H9 (cell line): Measurements from ENCODE around the gene STK10. TPM values are rescaled to one million over a fixed set of nuclear protein-coding genes. Genes with fewer than 3 reads are reported as not detected.

Source experiments
- DNase-seq: peaks from one replicate; pipeline ENCODE4 v3.0.0-alpha.2; 2017
- H2AFZ ChIP-seq: one replicate; pipeline ENCODE4 v1.6.1; 2013; ENCODE audit warnings: mild to moderate bottlenecking, low read length, control low read depth, moderate library complexity
- H2AK5ac ChIP-seq: 2 replicates; pipeline ENCODE4 v1.6.1; 2013; ENCODE audit warnings: low read length, control low read depth, mixed read lengths; ENCODE audit not compliant: insufficient read length
- H2BK120ac ChIP-seq: one replicate; pipeline ENCODE4 v1.6.1; 2013; ENCODE audit warnings: low read depth, mild to moderate bottlenecking, low read length, control low read depth, inconsistent platforms; ENCODE audit not compliant: poor library complexity, severe bottlenecking
- H2BK12ac ChIP-seq: 2 replicates; pipeline ENCODE4 v1.6.1; 2013; ENCODE audit warnings: low read length, control low read depth, mixed read lengths, low read depth; ENCODE audit not compliant: insufficient read length
- H2BK15ac ChIP-seq: 2 replicates; pipeline ENCODE4 v1.6.1; 2013; ENCODE audit warnings: low read depth, low read length, control low read depth
- H2BK20ac ChIP-seq: one replicate; pipeline ENCODE4 v1.6.1; 2013; ENCODE audit warnings: low read depth, mild to moderate bottlenecking, low read length, control low read depth, inconsistent platforms; ENCODE audit not compliant: poor library complexity, severe bottlenecking
- H2BK5ac ChIP-seq: 2 replicates; pipeline ENCODE4 v1.6.1; 2013; ENCODE audit warnings: low read length, control low read depth, mixed read lengths; ENCODE audit not compliant: insufficient read length
- H3K14ac ChIP-seq: 2 replicates; pipeline ENCODE4 v1.6.1; 2013; ENCODE audit warnings: low read length, control low read depth; ENCODE audit not compliant: insufficient read depth
- H3K18ac ChIP-seq: 2 replicates; pipeline ENCODE4 v1.6.1; 2013; ENCODE audit warnings: low read depth, mild to moderate bottlenecking, mixed read lengths, low read length, control low read depth; ENCODE audit not compliant: insufficient read length
- H3K23ac ChIP-seq: 2 replicates; pipeline ENCODE4 v1.6.1; 2013; ENCODE audit warnings: low read length, control low read depth, mixed read lengths, low read depth; ENCODE audit not compliant: insufficient read length
- H3K23me2 ChIP-seq: 2 replicates; pipeline ENCODE4 v1.6.1; 2013; ENCODE audit warnings: low read depth, mild to moderate bottlenecking, mixed read lengths, low read length, control low read depth; ENCODE audit not compliant: insufficient read length, poor library complexity, severe bottlenecking
- H3K27ac ChIP-seq: 2 replicates; pipeline ENCODE4 v1.5.1; 2013; ENCODE audit warnings: low read length, control low read depth, mixed read lengths, low read depth; ENCODE audit not compliant: insufficient read length
- H3K27me3 ChIP-seq: 2 replicates; pipeline ENCODE4 v1.6.1; 2013; ENCODE audit warnings: low read length, control low read depth, inconsistent platforms; ENCODE audit not compliant: insufficient read depth
- H3K4ac ChIP-seq: 2 replicates; pipeline ENCODE4 v1.6.1; 2013; ENCODE audit warnings: low read depth, mild to moderate bottlenecking, control low read depth, inconsistent platforms, low read length, moderate library complexity
- H3K4me1 ChIP-seq: 2 replicates; pipeline ENCODE4 v1.6.1; 2013; ENCODE audit warnings: low read length, control low read depth, inconsistent platforms; ENCODE audit not compliant: insufficient read depth
- H3K4me2 ChIP-seq: 2 replicates; pipeline ENCODE4 v1.6.1; 2013; ENCODE audit warnings: low read length, control low read depth, mixed read lengths; ENCODE audit not compliant: insufficient read length, insufficient read depth
- H3K56ac ChIP-seq: 2 replicates; pipeline ENCODE4 v1.6.1; 2013; ENCODE audit warnings: low read depth, mild to moderate bottlenecking, mixed read lengths, low read length, control low read depth; ENCODE audit not compliant: insufficient read length
- H3K79me1 ChIP-seq: 2 replicates; pipeline ENCODE4 v1.6.1; 2013; ENCODE audit warnings: low read depth, mild to moderate bottlenecking, moderate library complexity, low read length, control low read depth, inconsistent platforms; ENCODE audit not compliant: insufficient read depth, poor library complexity, severe bottlenecking
- H3K79me2 ChIP-seq: 2 replicates; pipeline ENCODE4 v1.6.1; 2013; ENCODE audit warnings: low read length, control low read depth, inconsistent platforms; ENCODE audit not compliant: insufficient read depth
- H3K9ac ChIP-seq: 2 replicates; pipeline ENCODE4 v1.6.1; 2013; ENCODE audit warnings: low read length, control low read depth, mixed read lengths; ENCODE audit not compliant: insufficient read length; ENCODE audit errors: extremely low read depth
- H3K9me3 ChIP-seq: one replicate; pipeline ENCODE4 v1.6.1; 2013; ENCODE audit warnings: low read depth, low read length, inconsistent platforms; ENCODE audit not compliant: control insufficient read depth
- H3T11ph ChIP-seq: one replicate; pipeline ENCODE4 v1.6.1; 2013; ENCODE audit warnings: mild to moderate bottlenecking, low read length, control low read depth, inconsistent platforms
- H4K20me1 ChIP-seq: one replicate; pipeline ENCODE4 v1.6.1; 2013; ENCODE audit not compliant: control insufficient read depth, insufficient read length, insufficient read depth
- H4K5ac ChIP-seq: 2 replicates; pipeline ENCODE4 v1.6.1; 2013; ENCODE audit warnings: low read depth, mild to moderate bottlenecking, mixed read lengths, low read length, control low read depth; ENCODE audit not compliant: insufficient read length
- H4K8ac ChIP-seq: replicated peaks from 2 replicates; pipeline ENCODE4 v1.6.1; 2013; ENCODE audit warnings: low read length, control low read depth, mixed read lengths, low read depth; ENCODE audit not compliant: insufficient read length
- H4K91ac ChIP-seq: 2 replicates; pipeline ENCODE4 v1.6.1; 2013; ENCODE audit warnings: low read depth, mild to moderate bottlenecking, moderate library complexity, mixed read lengths, low read length, control low read depth; ENCODE audit not compliant: insufficient read length
- H3K27ac Mint-ChIP-seq, 3 experiments: 2 replicates in 2 of 3; 3 replicates in 1 of 3; pipeline ENCODE4 v1.8.0; 2020 to 2021; ENCODE audit warnings: mixed read lengths in 3 of 3, mild to moderate bottlenecking in 1 of 3, moderate library complexity in 1 of 3
- H3K27me3 Mint-ChIP-seq: 2 replicates; pipeline ENCODE4 v1.8.0; 2021; ENCODE audit warnings: low read depth, mild to moderate bottlenecking, moderate library complexity, mixed read lengths
- H3K36me3 Mint-ChIP-seq, 3 experiments: 2 replicates in 2 of 3; 3 replicates in 1 of 3; pipeline ENCODE4 v1.8.0; 2020 to 2021; ENCODE audit warnings: low read depth in 3 of 3, mixed read lengths in 3 of 3; ENCODE audit not compliant: insufficient read depth in 1 of 3
- H3K4me1 Mint-ChIP-seq, 2 experiments: 2 replicates each; pipeline ENCODE4 v1.8.0; 2020; ENCODE audit warnings: mixed read lengths in 2 of 2
- H3K4me3 Mint-ChIP-seq, 2 experiments: 2 replicates in 1 of 2; 3 replicates in 1 of 2; pipeline ENCODE4 v1.8.0; 2020 to 2021; ENCODE audit warnings: mild to moderate bottlenecking in 2 of 2, mixed read lengths in 2 of 2, moderate library complexity in 1 of 2
- H3K9me3 Mint-ChIP-seq, 2 experiments: 2 replicates in 1 of 2; 3 replicates in 1 of 2; pipeline ENCODE4 v1.8.0; 2020; ENCODE audit warnings: mild to moderate bottlenecking in 2 of 2, mixed read lengths in 2 of 2, moderate library complexity in 1 of 2
- WGBS: extraction: QIAGEN DNeasy Blood & Tissue Kit; methylation state at CpG from one replicate; pipeline ENCODE4 v1.1.7; 2013; ENCODE audit warnings: missing lambda C conversion rate, low lambda C conversion rate, mixed read lengths; ENCODE audit not compliant: insufficient read length; ENCODE audit errors: extremely low coverage; 5-methylcytosine and 5-hydroxymethylcytosine counted together
- total RNA-seq: library from RNA; stranded (reverse); gene quantifications from 2 replicates; pipeline ENCODE4 v1.2.1, GENCODE V29; 2021
- TF ChIP-seq, protein P1 (sequence below): fragments of 200-600 bp; sonication (generic); conservative IDR thresholded peaks from 3 replicates; pipeline ENCODE4 v1.8.0; 2021; ENCODE audit warnings: antibody characterized with exemption, mild to moderate bottlenecking

The STK10 gene
- total RNA-seq, 1 experiment from 2014 or later, result 14.6 TPM

DNA sequence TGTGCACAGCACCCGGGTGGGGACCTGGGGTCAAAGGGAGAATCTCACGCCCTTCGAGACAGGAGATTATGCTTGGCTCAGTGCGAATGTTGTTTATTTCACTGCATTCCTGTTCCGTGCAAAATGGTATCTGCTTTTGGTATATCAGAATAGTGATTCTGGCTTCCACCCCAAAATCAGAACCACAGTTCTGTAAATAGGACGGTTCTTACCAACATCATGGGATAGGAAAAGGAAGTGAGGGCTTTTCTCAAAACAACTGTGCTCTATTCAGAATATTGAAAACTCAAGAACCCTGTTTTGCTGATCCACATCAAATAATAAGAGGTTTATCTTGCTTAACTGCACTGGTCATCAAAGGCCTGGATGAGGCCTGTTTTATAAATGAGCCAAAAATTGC lies 129.9 kb downstream of the STK10 start:
- no peak overlapping the region; a peak in 1 of 7 replicates for H3K27ac Mint-ChIP-seq
- Histone ChIP-seq H3K4me1 (no peaks in the 10 kb centered on the region), H3K23me2 (no peaks in the 10 kb centered on the region), H3K4me2 (no peak overlapping the region), H3K9me3 (no peaks in the 10 kb centered on the region), H4K8ac (no peak overlapping the region), H2BK5ac (no peak overlapping the region), H3K14ac (no peak overlapping the region), H3K27me3 (no peaks in the 10 kb centered on the region), H3K79me1 (no peaks in the 10 kb centered on the region), H2BK12ac (no peak overlapping the region), H3K79me2 (no peaks in the 10 kb centered on the region), H4K5ac (no peak overlapping the region), H3K23ac (no peak overlapping the region), H2AFZ (no peak overlapping the region), H3K18ac (no peak overlapping the region), H2BK120ac (no peak overlapping the region), H3K4ac (no peak overlapping the region), H4K20me1 (no peaks in the 10 kb centered on the region), H3T11ph (no peak overlapping the region), H2AK5ac (no peak overlapping the region), H3K27ac (no peak overlapping the region), H3K9ac (no peak overlapping the region), H2BK20ac (no peak overlapping the region), H2BK15ac (no peak overlapping the region), H3K56ac (no peak overlapping the region), H4K91ac (no peak overlapping the region)
- no peaks in the 10 kb centered on the region; the same call in 1 of the 2 replicates for H3K27me3 Mint-ChIP-seq
- DNase-seq, result no peak
- H3K9me3 Mint-ChIP-seq, result peaks cover 4 to 5% of the 10 kb centered on the region in 2 experiments
- TF ChIP-seq, protein P1, sequence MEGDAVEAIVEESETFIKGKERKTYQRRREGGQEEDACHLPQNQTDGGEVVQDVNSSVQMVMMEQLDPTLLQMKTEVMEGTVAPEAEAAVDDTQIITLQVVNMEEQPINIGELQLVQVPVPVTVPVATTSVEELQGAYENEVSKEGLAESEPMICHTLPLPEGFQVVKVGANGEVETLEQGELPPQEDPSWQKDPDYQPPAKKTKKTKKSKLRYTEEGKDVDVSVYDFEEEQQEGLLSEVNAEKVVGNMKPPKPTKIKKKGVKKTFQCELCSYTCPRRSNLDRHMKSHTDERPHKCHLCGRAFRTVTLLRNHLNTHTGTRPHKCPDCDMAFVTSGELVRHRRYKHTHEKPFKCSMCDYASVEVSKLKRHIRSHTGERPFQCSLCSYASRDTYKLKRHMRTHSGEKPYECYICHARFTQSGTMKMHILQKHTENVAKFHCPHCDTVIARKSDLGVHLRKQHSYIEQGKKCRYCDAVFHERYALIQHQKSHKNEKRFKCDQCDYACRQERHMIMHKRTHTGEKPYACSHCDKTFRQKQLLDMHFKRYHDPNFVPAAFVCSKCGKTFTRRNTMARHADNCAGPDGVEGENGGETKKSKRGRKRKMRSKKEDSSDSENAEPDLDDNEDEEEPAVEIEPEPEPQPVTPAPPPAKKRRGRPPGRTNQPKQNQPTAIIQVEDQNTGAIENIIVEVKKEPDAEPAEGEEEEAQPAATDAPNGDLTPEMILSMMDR, result no peak
- H3K4me3 Mint-ChIP-seq, result no peak overlapping the region
- peaks cover 0 to 2% of the 10 kb centered on the region in 2 experiments; a peak in 1 of 4 replicates for H3K4me1 Mint-ChIP-seq
- H3K36me3 Mint-ChIP-seq, result peaks cover 14 to 26% (median 25%) of the 10 kb centered on the region in 3 experiments
- WGBS, result no CpG with 5 or more reads among the region's 6 CpGs
